Activated naive CD8-positive, alpha-beta T cell treated with anti-CD3 and anti-CD28 coated beads for 36 hours (primary cell): ENCODE results near the gene TBC1D26. TPM values are rescaled to one million over a fixed set of nuclear protein-coding genes. Genes with fewer than 3 reads are reported as not detected.
"Not testable (repeated sequence)": the region's sequence is repeated elsewhere in the genome, so short reads cannot be mapped to it uniquely, and the experiment has no call there.

Source experiments
- DNase-seq: peaks from one replicate; pipeline ENCODE4 v3.0.0; 2021
- H3K27ac Mint-ChIP-seq: one replicate; pipeline ENCODE4 v1.8.0; 2022; ENCODE audit warnings: mild to moderate bottlenecking, moderate library complexity, mixed read lengths
- H3K27me3 Mint-ChIP-seq: one replicate; pipeline ENCODE4 v1.8.0; 2022; ENCODE audit warnings: mild to moderate bottlenecking, mixed read lengths
- H3K36me3 Mint-ChIP-seq: one replicate; pipeline ENCODE4 v1.8.0; 2021; ENCODE audit warnings: mild to moderate bottlenecking, mixed read lengths
- H3K4me1 Mint-ChIP-seq: one replicate; pipeline ENCODE4 v1.8.0; 2021; ENCODE audit warnings: mixed read lengths
- H3K4me3 Mint-ChIP-seq: one replicate; pipeline ENCODE4 v1.8.0; 2022; ENCODE audit warnings: mild to moderate bottlenecking, moderate library complexity, mixed read lengths
- H3K9me3 Mint-ChIP-seq: one replicate; pipeline ENCODE4 v1.8.0; 2022; ENCODE audit warnings: mixed read lengths
- total RNA-seq, 2 experiments: library from RNA; stranded (reverse); gene quantifications; one replicate each; pipeline ENCODE4 v1.2.3, GENCODE V29; 2021

Gene TBC1D26
- under 1 TPM; 0.16 to 0.45 TPM for total RNA-seq

DNA sequence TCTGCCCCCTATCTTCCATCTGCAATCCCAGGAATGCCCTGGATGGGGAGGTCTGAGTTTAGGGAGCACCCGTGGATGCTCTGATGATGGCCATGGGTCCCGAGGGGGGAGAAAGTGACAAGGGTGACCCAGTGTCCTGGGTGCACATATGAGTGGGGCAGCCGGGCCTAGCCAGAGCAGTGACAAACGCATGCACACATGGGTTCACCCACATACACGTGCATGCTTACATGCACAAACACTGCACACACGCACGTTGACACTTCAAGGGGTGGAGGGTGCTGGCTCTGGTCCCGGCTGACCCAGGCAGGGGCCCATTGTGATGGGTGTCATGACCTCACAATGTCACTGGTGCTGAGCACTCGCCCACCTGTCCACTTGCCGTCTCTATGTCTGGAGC lies at the start of gene TBC1D26:
Gene TBC1D26 (plus strand): TSS at position 384 of the 400 bp plus-strand sequence. CDS start 3,066 bp downstream, outside the sequence.
- H3K27me3 Mint-ChIP-seq, H3K36me3 Mint-ChIP-seq: not testable (repeated sequence)

GRCh38 chr17:15683135-15683534 lies 48.9 kb upstream of the TBC1D26 start:
- Mint-ChIP-seq H3K27ac (peak overlapping the region; percentile 6), H3K4me3 (peak overlapping the region; percentile 93), H3K4me1 (peaks cover 17% of the 10 kb centered on the region), H3K36me3 (peaks cover 18% of the 10 kb centered on the region)
- not testable (repeated sequence) for DNase-seq, H3K27me3 Mint-ChIP-seq, H3K9me3 Mint-ChIP-seq

More for the DNA sequence above, at the start of gene TBC1D26:
- not testable (repeated sequence) for DNase-seq, H3K4me3 Mint-ChIP-seq, H3K9me3 Mint-ChIP-seq, H3K27ac Mint-ChIP-seq, H3K4me1 Mint-ChIP-seq

DNA sequence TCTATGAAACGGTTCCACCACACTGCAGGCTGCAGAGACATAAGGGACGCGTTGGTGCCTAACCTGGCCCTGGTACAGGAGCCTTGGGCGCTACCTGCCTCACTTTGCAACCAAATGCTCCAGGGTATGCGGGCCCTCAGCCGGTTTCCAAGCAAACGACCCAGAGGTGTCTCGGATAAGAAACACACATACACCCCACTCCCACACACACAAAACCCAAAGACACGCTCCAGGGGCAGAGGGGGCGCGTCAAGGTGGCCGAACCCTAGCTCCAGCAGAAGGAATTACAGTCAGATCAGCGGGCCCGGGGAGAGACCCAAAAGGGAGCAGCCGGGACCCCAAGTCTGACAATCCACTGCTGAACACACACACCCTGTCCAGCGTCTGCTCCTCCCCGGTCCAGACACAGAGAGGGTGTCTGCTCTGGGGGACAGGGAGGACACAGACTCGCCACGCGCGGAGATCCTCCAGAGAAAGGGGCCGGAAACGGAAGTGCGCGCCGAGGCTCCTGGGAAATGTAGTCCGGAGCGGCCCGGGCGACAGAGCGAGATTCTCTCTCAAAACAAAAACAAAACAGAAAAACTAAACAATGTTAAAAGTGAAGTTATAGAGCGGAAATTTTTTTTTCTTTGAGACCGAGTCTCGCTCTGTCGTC lies 48.1 kb upstream of the TBC1D26 start, which contains the start of gene TRIM16:
Gene TRIM16 (minus strand): TSS at position 488 of the 655 bp plus-strand sequence. CDS start 32,702 bp downstream, outside the sequence.
- Mint-ChIP-seq H3K4me3 (peak within 1 kb of the TSS; percentile 93), H3K4me1 (peaks cover 17% of the 10 kb centered on the region), H3K27ac (peak within 1 kb of the TSS; percentile 90), H3K36me3 (peaks cover 15% of the 10 kb centered on the region)
- not testable (repeated sequence) for H3K9me3 Mint-ChIP-seq, H3K27me3 Mint-ChIP-seq
- peak; percentile 74 for DNase-seq

GRCh38 chr17:15687494-15687893 lies 44.6 kb upstream of the TBC1D26 start:
- not testable (repeated sequence) for H3K27me3 Mint-ChIP-seq, DNase-seq, H3K4me3 Mint-ChIP-seq, H3K27ac Mint-ChIP-seq, H3K9me3 Mint-ChIP-seq, H3K36me3 Mint-ChIP-seq
- H3K4me1 Mint-ChIP-seq = peaks cover 11% of the 10 kb centered on the region

DNA sequence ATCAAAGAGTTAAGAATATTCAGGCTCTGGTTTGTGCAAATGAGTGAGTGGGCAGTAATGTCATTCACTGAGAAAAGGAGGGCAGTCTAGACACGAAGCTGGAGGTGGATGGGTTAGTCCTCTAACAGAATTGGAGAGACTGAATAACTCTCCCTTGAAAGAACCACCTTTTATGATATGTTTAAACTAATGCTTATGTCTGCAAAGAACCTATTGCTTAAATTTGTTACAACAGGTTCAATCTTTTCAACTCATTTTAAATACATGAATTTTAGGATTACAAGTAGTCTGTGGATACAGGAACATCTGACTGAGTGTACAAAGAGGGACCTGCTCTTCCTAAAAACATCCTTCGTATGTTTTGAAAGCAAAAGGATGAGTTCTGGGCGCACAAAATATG lies 33.1 kb upstream of the TBC1D26 start:
- not testable (repeated sequence) for H3K9me3 Mint-ChIP-seq, DNase-seq, H3K4me1 Mint-ChIP-seq, H3K27me3 Mint-ChIP-seq
- Mint-ChIP-seq H3K36me3 (peaks cover 21% of the 10 kb centered on the region), H3K4me3 (peak overlapping the region; percentile 84), H3K27ac (peak overlapping the region; percentile 84)

GRCh38 chr17:15699413-15699924 lies 32.6 kb upstream of the TBC1D26 start, which contains the start of gene ZNF286A:
ZNF286A (plus strand) TSS chr17:15699752; CDS start chr17:15700330, 578 bp downstream.
- H3K4me1 Mint-ChIP-seq, H3K27me3 Mint-ChIP-seq, H3K9me3 Mint-ChIP-seq: not testable (repeated sequence)
- peak; percentile 97 for DNase-seq
- Mint-ChIP-seq H3K27ac (peak within 1 kb of the TSS; percentile 84), H3K4me3 (peak within 1 kb of the TSS; percentile 84), H3K36me3 (peaks cover 22% of the 10 kb centered on the region)

- not testable (repeated sequence) for H3K27me3 Mint-ChIP-seq, DNase-seq, H3K9me3 Mint-ChIP-seq, H3K4me1 Mint-ChIP-seq
- peak overlapping the region; percentile 84 for H3K27ac Mint-ChIP-seq
- H3K4me3 Mint-ChIP-seq = peak overlapping the region; percentile 84
- H3K36me3 Mint-ChIP-seq = peaks cover 25% of the 10 kb centered on the region
Measured at GRCh38 chr17:15699937-15700336, 32.1 kb upstream of the TBC1D26 start.

- not testable (repeated sequence) for H3K27ac Mint-ChIP-seq, H3K27me3 Mint-ChIP-seq, DNase-seq, H3K4me3 Mint-ChIP-seq, H3K4me1 Mint-ChIP-seq
- Mint-ChIP-seq H3K9me3 (peaks cover 22% of the 10 kb centered on the region), H3K36me3 (peaks cover 65% of the 10 kb centered on the region)
Measured at GRCh38 chr17:15704239-15704638, 27.8 kb upstream of the TBC1D26 start.

DNA sequence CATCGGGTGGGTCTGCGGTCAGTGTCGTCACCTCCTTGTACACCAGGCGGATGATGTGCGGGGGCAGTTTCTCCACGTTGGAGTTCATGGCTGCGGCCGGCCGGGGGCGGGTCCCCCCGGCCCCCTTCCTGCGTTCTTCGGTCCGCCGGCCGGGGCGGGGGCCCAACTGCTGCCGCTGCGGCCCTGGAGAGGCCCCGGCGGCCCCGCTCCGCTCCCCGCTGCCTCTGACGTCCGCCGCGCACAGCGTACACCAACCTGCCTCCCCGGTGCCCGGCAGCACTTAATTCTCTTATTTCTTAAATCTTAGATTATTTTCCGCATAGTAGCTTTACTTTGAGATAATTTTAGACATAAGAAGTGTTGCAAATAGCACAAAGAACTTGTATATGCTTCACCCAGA lies 27.3 kb upstream of the TBC1D26 start:
- H3K27ac Mint-ChIP-seq, H3K4me3 Mint-ChIP-seq, DNase-seq, H3K27me3 Mint-ChIP-seq, H3K4me1 Mint-ChIP-seq: not testable (repeated sequence)
- peaks cover 69% of the 10 kb centered on the region for H3K36me3 Mint-ChIP-seq
- H3K9me3 Mint-ChIP-seq = peaks cover 26% of the 10 kb centered on the region

GRCh38 chr17:15708879-15709278 lies 23.2 kb upstream of the TBC1D26 start:
- H3K27ac Mint-ChIP-seq, DNase-seq, H3K4me3 Mint-ChIP-seq, H3K4me1 Mint-ChIP-seq, H3K27me3 Mint-ChIP-seq: not testable (repeated sequence)
- Mint-ChIP-seq H3K9me3 (peaks cover 24% of the 10 kb centered on the region), H3K36me3 (peaks cover 78% of the 10 kb centered on the region)

GRCh38 chr17:15716601-15717563 lies 15.2 kb upstream of the TBC1D26 start:
- not testable (repeated sequence) for H3K27me3 Mint-ChIP-seq, H3K27ac Mint-ChIP-seq, H3K4me3 Mint-ChIP-seq, H3K4me1 Mint-ChIP-seq, DNase-seq
- H3K9me3 Mint-ChIP-seq = peaks cover 27% of the 10 kb centered on the region
- peaks cover 63% of the 10 kb centered on the region for H3K36me3 Mint-ChIP-seq

GRCh38 chr17:15730535-15730934 lies 1.5 kb upstream of the TBC1D26 start:
- H3K4me1 Mint-ChIP-seq, H3K27me3 Mint-ChIP-seq, H3K4me3 Mint-ChIP-seq, H3K27ac Mint-ChIP-seq, H3K36me3 Mint-ChIP-seq, H3K9me3 Mint-ChIP-seq, DNase-seq: not testable (repeated sequence)

DNA sequence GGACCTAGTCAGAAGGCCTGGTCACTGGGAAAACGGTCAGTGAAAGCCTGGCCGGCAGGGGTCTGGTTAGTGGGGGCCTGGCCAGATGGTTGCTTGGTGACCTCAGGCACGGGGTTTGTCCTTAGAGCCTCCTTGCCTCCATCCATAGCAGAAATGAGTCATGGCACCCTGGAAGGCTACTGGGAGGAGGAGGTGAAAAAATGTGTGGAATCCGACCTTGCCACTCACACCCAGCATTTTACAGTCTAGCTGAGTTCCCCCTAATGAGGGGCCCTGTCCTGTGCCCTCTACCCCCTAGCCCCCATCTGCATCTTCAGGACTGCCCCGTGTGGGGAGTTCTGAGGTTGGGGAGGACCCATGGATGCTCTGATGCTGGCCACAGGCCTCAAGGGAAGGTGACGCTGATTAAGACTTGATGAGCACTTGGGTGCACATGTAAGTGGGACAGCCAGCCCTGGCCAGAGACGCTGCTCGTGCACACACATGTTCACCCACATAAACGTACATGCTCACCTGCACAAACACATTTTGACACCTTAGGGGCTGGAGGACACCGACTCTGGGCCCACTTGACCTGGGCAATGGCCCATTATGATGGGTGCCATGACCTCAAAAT lies 1.2 kb downstream of the TBC1D26 start:
- not testable (repeated sequence) for H3K36me3 Mint-ChIP-seq, H3K27ac Mint-ChIP-seq, DNase-seq, H3K4me3 Mint-ChIP-seq, H3K9me3 Mint-ChIP-seq, H3K27me3 Mint-ChIP-seq, H3K4me1 Mint-ChIP-seq

DNA sequence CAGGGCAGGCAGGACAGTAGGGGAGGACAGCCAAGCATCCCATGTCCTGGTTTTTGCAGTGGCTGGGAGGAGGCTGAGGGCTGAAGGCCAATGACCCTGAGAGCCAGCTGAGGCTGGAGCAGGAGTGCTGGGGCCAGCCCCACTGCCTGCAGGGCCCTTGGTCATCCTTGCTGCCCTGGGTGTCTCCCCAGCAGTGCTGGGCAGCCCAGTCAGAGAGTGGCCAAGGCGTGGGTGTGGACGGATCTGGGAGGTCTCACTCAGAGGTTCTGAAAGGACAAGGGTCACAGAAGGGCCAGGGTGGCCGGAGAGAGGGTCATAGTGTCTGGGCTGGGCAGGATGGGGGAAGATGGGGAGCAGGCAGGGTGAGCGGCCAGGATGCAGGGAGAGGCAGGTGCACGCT lies 4.5 kb downstream of the TBC1D26 start:
- H3K4me1 Mint-ChIP-seq, H3K9me3 Mint-ChIP-seq, H3K4me3 Mint-ChIP-seq, DNase-seq, H3K27ac Mint-ChIP-seq, H3K27me3 Mint-ChIP-seq, H3K36me3 Mint-ChIP-seq: not testable (repeated sequence)

- Mint-ChIP-seq H3K36me3 (no peaks in the 10 kb centered on the region), H3K4me1 (no peaks in the 10 kb centered on the region), H3K4me3 (no peak overlapping the region), H3K27ac (no peak overlapping the region), H3K27me3 (peaks cover 5% of the 10 kb centered on the region), H3K9me3 (no peaks in the 10 kb centered on the region)
- DNase-seq = no peak
Measured at GRCh38 chr17:15738066-15738465, 6.0 kb downstream of the TBC1D26 start.
